ENCODE data around the gene SPACA7.
A peak's percentile ranks its signal among the peaks of the same experiment; 100 is the strongest.
"Not testable (repeated sequence)": the region's sequence is repeated elsewhere in the genome, so short reads cannot be mapped to it uniquely, and the experiment has no call there.

SPACA7 gene

GRCh38 chr13:112431734-112432133 lies 55.6 kb downstream of the SPACA7 start:
- no peak for DNase-seq

- not testable (repeated sequence) for DNase-seq
Measured at GRCh38 chr13:112432734-112433133, 56.6 kb downstream of the SPACA7 start.

- not testable (repeated sequence) for DNase-seq
Measured at GRCh38 chr13:112433517-112433916, 57.4 kb downstream of the SPACA7 start.

GRCh38 chr13:112434032-112434431 lies 57.9 kb downstream of the SPACA7 start:
- no peak for DNase-seq

GRCh38 chr13:112434937-112435523 lies 58.9 kb downstream of the SPACA7 start:
- no peak for DNase-seq

- no peak for DNase-seq
Measured at GRCh38 chr13:112435973-112436372, 59.8 kb downstream of the SPACA7 start.

GRCh38 chr13:112438094-112438493 lies 61.9 kb downstream of the SPACA7 start:
- no peak for DNase-seq

GRCh38 chr13:112438515-112438914 lies 62.4 kb downstream of the SPACA7 start:
- no peak for DNase-seq

- DNase-seq: no peak
Measured at GRCh38 chr13:112441226-112441625, 65.1 kb downstream of the SPACA7 start.

GRCh38 chr13:112441779-112442310 lies 65.7 kb downstream of the SPACA7 start:
- DNase-seq: no peak

- peak; percentile 84 for DNase-seq
Measured at GRCh38 chr13:112442483-112443090, 66.4 kb downstream of the SPACA7 start.

GRCh38 chr13:112443191-112443994 lies 67.2 kb downstream of the SPACA7 start:
- DNase-seq: peak; percentile 49

- DNase-seq: peak; percentile 89
Measured at GRCh38 chr13:112443995-112444311, 67.8 kb downstream of the SPACA7 start.

GRCh38 chr13:112444416-112445399 lies 68.6 kb downstream of the SPACA7 start:
- no peak for DNase-seq

- no peak for DNase-seq
Measured at GRCh38 chr13:112445411-112446271, 69.5 kb downstream of the SPACA7 start.

GRCh38 chr13:112446347-112446861 lies 70.2 kb downstream of the SPACA7 start:
- no peak for DNase-seq

- no peak for DNase-seq
Measured at GRCh38 chr13:112446867-112447266, 70.7 kb downstream of the SPACA7 start.

GRCh38 chr13:112447306-112447705 lies 71.2 kb downstream of the SPACA7 start:
- no peak for DNase-seq

- DNase-seq: no peak
Measured at GRCh38 chr13:112447761-112448603, 71.8 kb downstream of the SPACA7 start.

All from DMS79 treated with DMSO at 0.1 percent for 48 hours (cell line).